OCI-LY7 (cell line): ENCODE data around the gene NELL1. TPM values are rescaled to one million over a fixed set of nuclear protein-coding genes. Genes with fewer than 3 reads are reported as not detected.

Source experiments
- BruUV-seq: library from RNA; stranded (reverse); fragments of 400-500 nt; replicated peaks from 2 replicates; lab custom pipeline; 2021; lab: Mats Ljungman, UMichigan
- CTCF ChIA-PET: fragments of 300-600 bp; sonication (Branson Sonifier 250); formaldehyde crosslinking; loops from one replicate; lab custom pipeline; 2022; ENCODE audit warnings: antibody characterized with exemption; ENCODE audit not compliant: unreplicated experiment; lab: Charles Lee
- POLR2A ChIA-PET: fragments of 300-600 bp; sonication (Branson Sonifier 250); formaldehyde crosslinking; loops from one replicate; lab custom pipeline; 2022; ENCODE audit warnings: antibody characterized with exemption; lab: Charles Lee
- DNase-seq: peaks from one replicate; pipeline ENCODE4 v3.0.0-alpha.2; 2015; ENCODE audit warnings: low spot score
- H2AFZ ChIP-seq: fragments of 200-600 bp; sonication (generic), shearing (Covaris generic); 2 replicates; pipeline ENCODE4 v1.6.1; 2014; ENCODE audit warnings: mild to moderate bottlenecking, antibody characterized with exemption, low read length, moderate library complexity
- H3K27ac ChIP-seq: fragments of 200-600 bp; sonication (generic); 2 replicates; pipeline ENCODE4 v1.5.1; 2014; ENCODE audit warnings: mixed run types, low read depth, mild to moderate bottlenecking, moderate library complexity, low read length, inconsistent platforms; ENCODE audit not compliant: poor library complexity, severe bottlenecking
- H3K36me3 ChIP-seq: fragments of 200-600 bp; sonication (generic); 2 replicates; pipeline ENCODE4 v1.6.1; 2014; ENCODE audit warnings: mild to moderate bottlenecking, antibody characterized with exemption, low read length, moderate library complexity, mixed read lengths; ENCODE audit not compliant: insufficient read depth
- H3K4me1 ChIP-seq: fragments of 200-600 bp; sonication (generic); 2 replicates; pipeline ENCODE4 v1.5.1; 2014; ENCODE audit warnings: mild to moderate bottlenecking, low read length; ENCODE audit not compliant: insufficient read depth, poor library complexity, severe bottlenecking
- H3K4me2 ChIP-seq: fragments of 200-600 bp; sonication (generic); 2 replicates; pipeline ENCODE4 v1.6.1; 2014; ENCODE audit warnings: mild to moderate bottlenecking, low read length
- H3K4me3 ChIP-seq: fragments of 200-600 bp; sonication (generic); 2 replicates; pipeline ENCODE4 v1.5.1; 2014; ENCODE audit warnings: mild to moderate bottlenecking, low read depth, low read length; ENCODE audit not compliant: poor library complexity, severe bottlenecking
- H3K79me2 ChIP-seq: fragments of 200-600 bp; sonication (generic); 2 replicates; pipeline ENCODE4 v1.6.1; 2016; ENCODE audit warnings: low read depth, mild to moderate bottlenecking, low read length, moderate library complexity, mixed read lengths; ENCODE audit not compliant: insufficient read depth
- H3K9me2 ChIP-seq: fragments of 200-600 bp; sonication (generic); 2 replicates; pipeline ENCODE4 v1.6.1; 2016; ENCODE audit warnings: mild to moderate bottlenecking, low read length, mixed read lengths; ENCODE audit not compliant: insufficient read depth
- H3K9me3 ChIP-seq: fragments of 200-600 bp; sonication (generic); 2 replicates; pipeline ENCODE4 v1.6.1; 2014; ENCODE audit warnings: mild to moderate bottlenecking, mixed run types, low read length, mixed read lengths
- H4K20me1 ChIP-seq: fragments of 200-600 bp; sonication (generic); 2 replicates; pipeline ENCODE4 v1.6.1; 2014; ENCODE audit warnings: mild to moderate bottlenecking, antibody characterized with exemption, low read length, moderate library complexity, mixed read lengths; ENCODE audit not compliant: insufficient read depth
- CTCF ChIP-seq: fragments of 200-600 bp; sonication (generic); conservative IDR thresholded peaks from 2 replicates; pipeline ENCODE4 v1.5.1; 2014; ENCODE audit warnings: mild to moderate bottlenecking, antibody characterized with exemption, low read length, moderate library complexity, mixed read lengths
- EZH2phosphoT487 ChIP-seq: fragments of 200-600 bp; sonication (generic); IDR thresholded peaks from 2 replicates; pipeline ENCODE4 v1.6.1; 2018; ENCODE audit warnings: low read depth, borderline replicate concordance, mild to moderate bottlenecking, mixed run types, antibody characterized with exemption, low read length, moderate library complexity, mixed read lengths
- intact Hi-C: fragments of 100-400 bp; cut with micrococcal nuclease; formaldehyde crosslinking; loops from one replicate; pipeline ENCODE4 v1.10.0; 2022; ENCODE audit not compliant: unreplicated experiment
- total RNA-seq, 2 experiments: library from RNA; depleted of rRNA in 1 of 2; stranded (reverse); fragments of >200 nt in 1 of 2; shearing (Covaris generic) in 1 of 2; gene quantifications; 2 replicates each; pipeline ENCODE4 v1.2.3, GENCODE V29; 2014 to 2022

NELL1 gene
- total RNA-seq, 2 experiments from 2014 or later: not detected

- POLR2A ChIA-PET: no interaction called here
Measured at GRCh38 chr11:20671856-20672546, 2.6 kb downstream of the NELL1 start.

GRCh38 chr11:20672575-20672974 is 3.2 kb downstream of the NELL1 start:
- no TSS peak for BruUV-seq
- Histone ChIP-seq H4K20me1 (no peaks in the 10 kb centered on the region), H3K9me2 (no peaks in the 10 kb centered on the region), H3K36me3 (no peaks in the 10 kb centered on the region), H3K79me2 (no peaks in the 10 kb centered on the region), H3K4me3 (no peak overlapping the region), H3K4me1 (no peaks in the 10 kb centered on the region), H3K9me3 (no peaks in the 10 kb centered on the region), H2AFZ (no peak overlapping the region), H3K27ac (no peak overlapping the region), H3K4me2 (no peak overlapping the region)
- intact Hi-C loops: loop anchor here (2.0 kb wide), 1 partner anchor 24 kb away; no protein-coding TSS in a partner anchor
- TF ChIP-seq CTCF (peak; percentile 70), EZH2phosphoT487 (no peak)
- ChIA-PET CTCF (interaction anchor here (1.2 kb wide), 1 partner anchor 16 kb away, joined by 3 read pairs; no protein-coding TSS in a partner anchor), POLR2A (interaction anchor here (0.7 kb wide), 1 partner anchor 9 kb away, joined by 3 read pairs; no protein-coding TSS in a partner anchor)
- peak; percentile 27 for DNase-seq

More at GRCh38 chr11:20671856-20672546, 2.6 kb downstream of the NELL1 start:
- Histone ChIP-seq H3K9me2 (no peaks in the 10 kb centered on the region), H3K4me1 (no peaks in the 10 kb centered on the region), H3K4me2 (no peak overlapping the region), H3K79me2 (no peaks in the 10 kb centered on the region), H2AFZ (no peak overlapping the region), H3K27ac (no peak overlapping the region), H3K4me3 (no peak overlapping the region), H4K20me1 (no peaks in the 10 kb centered on the region), H3K9me3 (no peaks in the 10 kb centered on the region), H3K36me3 (no peaks in the 10 kb centered on the region)
- no TSS peak for BruUV-seq
- CTCF ChIA-PET: interaction anchor here (1.2 kb wide), 1 partner anchor 15 kb away, joined by 3 read pairs; no protein-coding TSS in a partner anchor
- no peak for DNase-seq
- intact Hi-C loops: loop anchor here (2.0 kb wide), 1 partner anchor 23 kb away; no protein-coding TSS in a partner anchor
- TF ChIP-seq CTCF (0 out of 2 replicates have a peak, but pooled peaks have one; percentile 10), EZH2phosphoT487 (no peak)

- Histone ChIP-seq H4K20me1 (no peaks in the 10 kb centered on the region), H3K9me2 (no peaks in the 10 kb centered on the region), H3K79me2 (no peaks in the 10 kb centered on the region), H3K4me1 (no peaks in the 10 kb centered on the region), H3K36me3 (no peaks in the 10 kb centered on the region), H3K27ac (no peak overlapping the region), H3K9me3 (no peaks in the 10 kb centered on the region), H2AFZ (no peak overlapping the region), H3K4me3 (no peak overlapping the region), H3K4me2 (no peak overlapping the region)
- no TSS peak for BruUV-seq
- no peak for DNase-seq
- no peak for TF ChIP-seq EZH2phosphoT487
- TF ChIP-seq CTCF: no peak
- ChIA-PET CTCF (no interaction called here), POLR2A (no interaction called here)
- intact Hi-C loops: no loop called here
Measured at GRCh38 chr11:20676658-20677057, 7.3 kb downstream of the NELL1 start.
